GM12865 (cell line): ENCODE results near the gene MAP3K13.

Experiments used
- DNase-seq: peaks from one replicate; pipeline ENCODE4 v3.0.0; 2010; ENCODE audit warnings: low read depth
- H3K4me3 ChIP-seq: 2 replicates; pipeline ENCODE4 v1.5.1; 2011; ENCODE audit warnings: mild to moderate bottlenecking, low read depth, low read length, control low read depth
- TF ChIP-seq, protein P1 (sequence below): IDR thresholded peaks from 2 replicates; pipeline ENCODE4 v1.5.1; 2011; ENCODE audit warnings: low read length, control low read depth, low read depth, inconsistent platforms; ENCODE audit not compliant: insufficient read depth; ENCODE audit errors: missing control alignments

The MAP3K13 gene, protein sequence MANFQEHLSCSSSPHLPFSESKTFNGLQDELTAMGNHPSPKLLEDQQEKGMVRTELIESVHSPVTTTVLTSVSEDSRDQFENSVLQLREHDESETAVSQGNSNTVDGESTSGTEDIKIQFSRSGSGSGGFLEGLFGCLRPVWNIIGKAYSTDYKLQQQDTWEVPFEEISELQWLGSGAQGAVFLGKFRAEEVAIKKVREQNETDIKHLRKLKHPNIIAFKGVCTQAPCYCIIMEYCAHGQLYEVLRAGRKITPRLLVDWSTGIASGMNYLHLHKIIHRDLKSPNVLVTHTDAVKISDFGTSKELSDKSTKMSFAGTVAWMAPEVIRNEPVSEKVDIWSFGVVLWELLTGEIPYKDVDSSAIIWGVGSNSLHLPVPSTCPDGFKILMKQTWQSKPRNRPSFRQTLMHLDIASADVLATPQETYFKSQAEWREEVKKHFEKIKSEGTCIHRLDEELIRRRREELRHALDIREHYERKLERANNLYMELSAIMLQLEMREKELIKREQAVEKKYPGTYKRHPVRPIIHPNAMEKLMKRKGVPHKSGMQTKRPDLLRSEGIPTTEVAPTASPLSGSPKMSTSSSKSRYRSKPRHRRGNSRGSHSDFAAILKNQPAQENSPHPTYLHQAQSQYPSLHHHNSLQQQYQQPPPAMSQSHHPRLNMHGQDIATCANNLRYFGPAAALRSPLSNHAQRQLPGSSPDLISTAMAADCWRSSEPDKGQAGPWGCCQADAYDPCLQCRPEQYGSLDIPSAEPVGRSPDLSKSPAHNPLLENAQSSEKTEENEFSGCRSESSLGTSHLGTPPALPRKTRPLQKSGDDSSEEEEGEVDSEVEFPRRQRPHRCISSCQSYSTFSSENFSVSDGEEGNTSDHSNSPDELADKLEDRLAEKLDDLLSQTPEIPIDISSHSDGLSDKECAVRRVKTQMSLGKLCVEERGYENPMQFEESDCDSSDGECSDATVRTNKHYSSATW

DNA sequence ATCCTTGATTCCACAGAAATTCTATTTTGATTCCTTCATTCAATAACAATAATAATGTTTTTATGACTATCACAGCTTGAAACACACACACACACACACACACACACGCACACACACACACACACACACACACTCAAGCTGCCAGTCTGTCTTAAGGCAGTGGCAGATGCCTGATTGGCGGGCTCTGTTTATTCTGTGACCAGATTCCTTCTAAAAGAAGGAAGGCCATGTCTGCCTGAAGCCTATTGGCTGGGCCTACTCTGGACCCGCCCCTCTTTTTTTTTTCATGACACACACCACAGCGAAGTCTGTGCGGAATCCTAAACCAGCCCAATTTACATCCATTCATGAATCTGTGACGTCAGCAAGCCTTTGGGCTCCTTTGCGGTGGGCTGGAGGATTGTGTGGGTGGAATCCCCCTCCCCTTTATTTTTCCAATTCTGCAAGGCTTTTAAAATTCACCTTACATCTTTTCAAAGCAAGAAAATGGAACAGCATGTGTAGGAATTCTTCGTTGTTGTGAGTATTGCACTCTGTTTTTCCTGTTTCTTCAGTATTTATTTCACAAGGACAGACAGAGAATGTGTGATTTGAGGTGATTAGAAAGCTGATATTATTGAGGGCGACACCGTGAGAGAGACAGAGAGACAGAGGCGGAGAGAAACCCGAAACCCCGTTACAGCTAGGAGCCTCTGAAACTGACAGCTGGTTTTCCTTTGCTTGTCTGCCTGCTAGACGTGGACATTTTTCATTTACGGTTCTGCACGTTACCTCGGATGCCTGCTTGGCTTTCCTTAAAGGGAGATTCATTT is at the start of gene MAP3K13:
TSS of gene MAP3K13 (plus strand) at position 287 of the 812 bp plus-strand sequence. CDS start 65,446 bp downstream, outside the sequence.
- peak within 1 kb of the TSS; percentile 81 for H3K4me3 ChIP-seq
- TF ChIP-seq, protein P1, sequence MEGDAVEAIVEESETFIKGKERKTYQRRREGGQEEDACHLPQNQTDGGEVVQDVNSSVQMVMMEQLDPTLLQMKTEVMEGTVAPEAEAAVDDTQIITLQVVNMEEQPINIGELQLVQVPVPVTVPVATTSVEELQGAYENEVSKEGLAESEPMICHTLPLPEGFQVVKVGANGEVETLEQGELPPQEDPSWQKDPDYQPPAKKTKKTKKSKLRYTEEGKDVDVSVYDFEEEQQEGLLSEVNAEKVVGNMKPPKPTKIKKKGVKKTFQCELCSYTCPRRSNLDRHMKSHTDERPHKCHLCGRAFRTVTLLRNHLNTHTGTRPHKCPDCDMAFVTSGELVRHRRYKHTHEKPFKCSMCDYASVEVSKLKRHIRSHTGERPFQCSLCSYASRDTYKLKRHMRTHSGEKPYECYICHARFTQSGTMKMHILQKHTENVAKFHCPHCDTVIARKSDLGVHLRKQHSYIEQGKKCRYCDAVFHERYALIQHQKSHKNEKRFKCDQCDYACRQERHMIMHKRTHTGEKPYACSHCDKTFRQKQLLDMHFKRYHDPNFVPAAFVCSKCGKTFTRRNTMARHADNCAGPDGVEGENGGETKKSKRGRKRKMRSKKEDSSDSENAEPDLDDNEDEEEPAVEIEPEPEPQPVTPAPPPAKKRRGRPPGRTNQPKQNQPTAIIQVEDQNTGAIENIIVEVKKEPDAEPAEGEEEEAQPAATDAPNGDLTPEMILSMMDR = no peak

GRCh38 chr3:185313693-185314246 is 49.2 kb upstream of the MAP3K13 start:
- DNase-seq = no peak
- TF ChIP-seq, protein P1 = no peak
- no peak overlapping the region for H3K4me3 ChIP-seq

More for the DNA sequence above, at the start of gene MAP3K13:
- peak; percentile 96 for DNase-seq

- peak overlapping the region; percentile 38 for H3K4me3 ChIP-seq
- peak; percentile 21 for DNase-seq
- TF ChIP-seq, protein P1 = no peak
These were observed 46.1 kb upstream of the MAP3K13 start for GRCh38 chr3:185316740-185317412.

DNA sequence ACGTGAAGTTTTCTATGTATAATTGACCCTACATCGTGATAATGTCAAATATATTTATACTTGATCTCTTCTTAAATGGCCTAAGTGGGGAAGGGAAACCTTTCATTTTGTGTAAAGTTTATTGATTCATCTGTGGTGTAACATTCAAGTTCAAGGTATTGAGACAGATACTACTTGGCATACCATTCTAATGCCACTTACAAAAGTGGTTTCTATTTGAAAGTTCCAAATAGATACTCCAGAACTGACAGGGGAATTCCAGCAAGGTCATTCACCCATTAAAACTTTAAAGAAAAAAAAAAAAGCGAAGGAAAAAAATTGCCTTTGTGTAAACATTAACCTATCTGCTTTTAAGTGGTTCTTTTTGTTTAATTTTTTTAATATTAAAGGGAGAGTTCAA is 45.3 kb upstream of the MAP3K13 start:
- DNase-seq = peak; percentile 38
- TF ChIP-seq, protein P1 = no peak
- H3K4me3 ChIP-seq = peak overlapping the region; percentile 38; the same call in 1 of the 2 replicates

DNA sequence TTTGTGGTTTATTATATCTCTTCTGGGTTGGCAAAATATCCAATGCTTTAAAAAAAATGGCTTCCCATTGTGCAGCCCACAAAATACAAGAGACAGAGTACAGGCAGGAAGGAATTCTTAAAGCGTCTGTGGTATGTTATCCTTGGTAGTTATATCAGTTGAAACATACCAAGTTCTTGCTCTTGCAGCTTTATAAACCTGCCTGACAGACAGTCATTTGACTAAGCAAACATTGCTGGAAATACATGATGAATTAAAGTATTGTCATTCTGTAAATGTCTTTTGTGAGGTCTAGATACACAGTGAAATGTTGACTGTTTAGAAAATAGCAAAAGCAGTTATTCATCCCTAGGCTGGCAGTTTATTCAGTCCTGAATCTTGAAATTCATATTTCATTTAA is 44.8 kb upstream of the MAP3K13 start:
- no peak for DNase-seq
- no peak overlapping the region for H3K4me3 ChIP-seq
- TF ChIP-seq, protein P1 = no peak
